Measurements from ENCODE around the gene SELENOS.

The SELENOS gene

DNA sequence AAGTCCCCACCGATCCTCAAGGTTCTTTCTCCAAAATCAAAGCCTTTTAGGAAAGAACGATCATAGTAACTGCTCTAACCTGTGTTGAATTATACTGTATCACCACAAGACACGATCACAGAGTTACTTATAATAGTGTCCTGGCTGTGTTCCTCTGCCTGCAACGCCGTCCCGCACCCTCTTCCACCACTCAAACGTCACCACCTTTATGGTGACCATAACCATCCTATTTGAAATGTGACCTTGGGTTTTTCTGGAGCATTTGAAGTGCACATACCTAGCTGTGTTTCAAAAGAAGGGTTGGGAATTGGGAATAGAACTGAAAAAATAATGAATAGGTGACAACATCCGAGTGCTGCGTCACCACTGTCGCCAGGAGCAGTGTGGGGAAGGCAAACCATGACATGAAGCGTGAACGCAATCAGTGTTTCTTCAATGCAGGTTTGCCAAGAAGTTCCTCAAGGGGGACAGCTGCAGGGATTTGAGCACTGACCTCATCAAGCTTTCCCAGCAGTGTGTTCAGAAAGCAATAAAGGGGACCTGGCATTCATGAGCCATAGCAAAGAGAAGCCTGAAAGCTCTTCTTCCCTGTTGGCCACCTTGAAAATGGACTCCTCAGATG is 769 bp upstream of the SELENOS start:
- DNase-seq (ENCODE audit: insufficient read length, low spot score) (no peak), FAIRE-seq (no peak)
- TF ChIP-seq POLR2A (IDR thresholded peaks at IDR 0.05; ENCODE audit: low read depth, low read length) = no peak

- no peak for DNase-seq (ENCODE audit: insufficient read length, low spot score)
- FAIRE-seq = no peak
- TF ChIP-seq POLR2A (IDR thresholded peaks at IDR 0.05; ENCODE audit: low read depth, low read length) = no peak
Measured at GRCh38 chr15:101276501-101277037, 716 bp downstream of the SELENOS start.

DNA sequence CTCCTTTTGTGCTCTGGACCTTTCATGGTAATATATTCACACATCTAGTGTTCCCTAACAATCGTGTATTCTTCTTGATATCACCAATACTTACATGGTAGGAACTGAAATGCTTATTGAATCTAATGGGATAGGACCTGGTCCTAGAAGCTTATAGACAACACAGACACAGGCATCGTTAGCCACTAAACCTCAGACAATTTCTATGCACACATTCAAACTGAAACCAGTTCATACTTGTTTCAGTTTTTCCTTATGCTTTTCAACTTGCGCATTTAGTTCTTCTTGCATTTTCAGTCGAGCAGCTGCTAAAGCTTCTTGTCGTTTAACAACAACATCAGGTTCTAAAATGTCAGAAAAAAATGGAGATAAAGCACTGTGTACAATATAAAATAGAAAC is 2.3 kb downstream of the SELENOS start:
- FAIRE-seq = no peak
- no peak for TF ChIP-seq POLR2A (IDR thresholded peaks at IDR 0.05; ENCODE audit: low read depth, low read length)

DNA sequence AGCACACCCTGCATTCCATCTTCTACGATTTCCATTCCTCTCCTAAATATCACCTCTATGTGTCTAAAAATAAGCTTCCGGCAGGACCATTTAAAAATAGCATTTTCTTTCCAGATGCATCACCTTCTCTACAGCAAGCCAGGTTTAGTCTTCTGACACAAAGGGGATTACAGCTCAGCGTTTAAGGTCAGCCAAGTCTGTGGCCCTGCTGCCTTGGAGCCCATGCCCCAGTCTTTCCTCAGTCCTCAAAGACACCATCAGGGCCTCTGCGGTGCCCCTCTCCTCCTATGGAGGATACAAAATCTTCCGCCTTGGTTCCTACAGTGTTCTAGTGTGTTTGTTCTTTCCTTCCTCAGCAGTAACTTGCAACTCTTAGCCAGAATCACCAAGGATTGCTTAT is 3.8 kb downstream of the SELENOS start:
- DNase-seq (ENCODE audit: insufficient read length, low spot score) (no peak), FAIRE-seq (no peak)
- no peak for TF ChIP-seq POLR2A (IDR thresholded peaks at IDR 0.05; ENCODE audit: low read depth, low read length)

More for the DNA sequence above, 2.3 kb downstream of the SELENOS start:
- no peak for DNase-seq (ENCODE audit: insufficient read length, low spot score)

DNA sequence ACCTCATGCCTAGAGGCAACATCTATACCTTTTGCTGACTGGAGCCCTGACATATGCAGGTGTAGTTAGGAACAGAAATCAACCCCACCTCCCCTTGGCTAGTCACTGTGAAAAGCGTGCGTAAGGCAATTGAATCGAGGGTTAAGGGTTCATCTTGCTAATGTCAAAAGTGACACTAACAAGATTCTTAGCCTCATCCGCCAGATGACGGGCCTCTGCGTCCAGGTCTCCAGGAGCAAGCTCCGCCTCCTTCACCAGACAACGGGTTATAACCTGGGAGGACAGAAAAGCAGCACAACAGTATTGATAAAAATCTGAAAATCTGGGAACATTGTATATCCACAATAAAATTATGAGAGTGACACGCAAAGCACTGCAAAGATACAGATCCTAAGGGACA is 4.7 kb downstream of the SELENOS start:
- no peak for TF ChIP-seq POLR2A (IDR thresholded peaks at IDR 0.05; ENCODE audit: low read depth, low read length)
- DNase-seq (ENCODE audit: insufficient read length, low spot score) (no peak), FAIRE-seq (no peak)

DNA sequence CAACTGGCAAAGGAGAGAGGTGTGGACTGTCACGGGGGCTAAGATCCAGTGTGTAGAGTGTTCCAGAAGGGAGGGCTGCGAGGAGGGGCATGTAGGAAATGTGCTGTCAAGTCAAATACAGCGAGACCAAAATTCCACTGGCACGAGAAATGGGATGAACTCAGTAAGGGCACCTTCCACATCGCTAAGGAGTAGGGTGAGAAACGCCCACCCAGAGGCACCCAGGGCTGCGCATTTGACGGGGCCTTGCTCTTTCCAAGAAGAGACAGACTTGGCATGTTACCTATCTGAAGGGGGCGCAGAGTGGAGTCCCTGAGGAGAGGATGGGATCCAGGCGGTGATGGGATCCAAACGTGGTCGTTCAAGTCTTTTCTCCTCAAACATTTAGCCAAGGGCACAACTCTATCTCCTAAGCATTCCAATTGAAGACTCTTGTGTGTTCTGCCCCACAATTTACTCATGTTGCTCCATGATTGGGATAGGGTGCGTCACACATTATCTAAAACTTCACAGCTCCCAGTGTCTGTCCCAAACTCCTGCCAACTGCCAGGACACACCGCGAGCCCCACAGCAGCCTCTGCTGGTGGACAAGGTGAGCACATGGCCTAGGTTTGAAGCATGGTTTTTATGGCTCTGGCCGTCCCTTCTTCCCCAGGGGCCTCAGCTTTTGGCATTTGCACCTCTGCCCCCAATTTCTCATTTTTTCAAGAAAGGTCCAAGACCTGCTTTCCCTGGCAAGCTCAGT is 7.6 kb downstream of the SELENOS start:
- FAIRE-seq = no peak
- TF ChIP-seq POLR2A (IDR thresholded peaks at IDR 0.05; ENCODE audit: low read depth, low read length) = no peak
- no peak for DNase-seq (ENCODE audit: insufficient read length, low spot score)

DNA sequence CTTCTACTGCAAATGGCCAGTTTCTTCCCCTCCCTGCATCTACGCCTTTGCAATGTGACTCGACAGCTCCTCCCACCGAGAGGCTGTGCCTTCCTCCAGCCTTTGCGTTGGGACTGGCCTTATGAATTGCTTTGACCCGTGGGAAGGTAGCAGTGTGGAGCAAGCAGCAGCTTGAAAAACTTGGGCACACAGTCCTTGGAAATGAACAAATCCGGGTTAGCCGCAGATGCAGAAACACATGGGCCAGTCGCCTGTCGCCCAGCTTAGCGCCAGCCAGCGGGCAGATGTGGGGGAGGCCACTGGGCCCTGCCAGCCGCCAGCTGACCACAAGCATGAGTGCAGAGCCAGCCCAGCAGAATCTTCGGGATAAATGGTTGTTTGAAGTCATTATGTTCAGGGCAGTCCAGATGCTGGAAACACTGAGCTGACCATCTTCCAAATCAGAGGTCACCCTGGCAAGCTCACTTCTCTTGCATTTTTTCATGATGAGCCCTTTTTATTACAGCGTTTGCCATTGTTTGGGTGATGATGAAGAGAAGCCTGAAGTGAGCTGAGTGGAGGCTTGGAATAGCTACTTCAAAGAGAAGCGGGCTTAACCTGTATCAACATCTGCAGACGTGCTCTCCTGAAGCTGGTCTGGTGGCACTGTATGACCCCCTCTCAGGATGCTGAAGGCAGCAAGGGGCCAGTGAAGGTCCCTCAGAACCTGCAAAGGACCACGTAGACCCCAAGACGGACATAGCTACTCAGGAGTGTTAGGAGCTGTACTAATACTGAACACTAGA is 9.8 kb downstream of the SELENOS start:
- DNase-seq (ENCODE audit: insufficient read length, low spot score) (peak; percentile 40), FAIRE-seq (no peak)
- TF ChIP-seq POLR2A (IDR thresholded peaks at IDR 0.05; ENCODE audit: low read depth, low read length) = peak; percentile 35; the same call in 1 of the 2 replicates

GRCh38 chr15:101266787-101267186 is 10.5 kb downstream of the SELENOS start:
- DNase-seq (ENCODE audit: insufficient read length, low spot score) = no peak
- no peak for FAIRE-seq
- TF ChIP-seq POLR2A (IDR thresholded peaks at IDR 0.05; ENCODE audit: low read depth, low read length) = no peak

DNA sequence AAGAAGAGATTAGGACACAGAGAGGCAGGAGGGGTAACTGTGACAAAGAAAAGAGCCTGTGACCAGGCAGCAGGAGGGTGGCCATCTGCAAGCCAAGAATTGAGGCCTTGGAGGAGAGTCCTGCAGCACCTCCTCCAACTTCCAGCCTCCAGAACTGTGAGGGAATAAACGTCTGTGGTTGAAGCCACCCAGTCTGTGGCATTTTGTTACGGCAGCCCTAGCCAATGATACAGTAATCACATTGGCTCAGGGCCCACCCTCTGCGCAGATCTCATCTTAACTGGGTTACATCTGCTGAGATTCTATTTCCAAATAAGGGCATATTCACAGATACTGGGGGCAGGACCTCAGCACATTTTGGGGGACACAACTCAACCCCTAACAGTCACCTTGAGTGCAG is 11.3 kb downstream of the SELENOS start:
- no peak for TF ChIP-seq POLR2A (IDR thresholded peaks at IDR 0.05; ENCODE audit: low read depth, low read length)
- FAIRE-seq (no peak), DNase-seq (ENCODE audit: insufficient read length, low spot score) (no peak)

- DNase-seq (ENCODE audit: insufficient read length, low spot score) (no peak), FAIRE-seq (no peak)
- TF ChIP-seq POLR2A (IDR thresholded peaks at IDR 0.05; ENCODE audit: low read depth, low read length) = no peak
Measured at GRCh38 chr15:101264911-101265641, 12.2 kb downstream of the SELENOS start.

- no peak for TF ChIP-seq POLR2A (IDR thresholded peaks at IDR 0.05; ENCODE audit: low read depth, low read length)
- no peak for DNase-seq (ENCODE audit: insufficient read length, low spot score)
- FAIRE-seq = no peak
Measured at GRCh38 chr15:101264011-101264410, 13.3 kb downstream of the SELENOS start.

- TF ChIP-seq POLR2A (IDR thresholded peaks at IDR 0.05; ENCODE audit: low read depth, low read length) = no peak
- DNase-seq (ENCODE audit: insufficient read length, low spot score) = no peak
- no peak for FAIRE-seq
Measured at GRCh38 chr15:101262551-101262950, 14.7 kb downstream of the SELENOS start.

DNA sequence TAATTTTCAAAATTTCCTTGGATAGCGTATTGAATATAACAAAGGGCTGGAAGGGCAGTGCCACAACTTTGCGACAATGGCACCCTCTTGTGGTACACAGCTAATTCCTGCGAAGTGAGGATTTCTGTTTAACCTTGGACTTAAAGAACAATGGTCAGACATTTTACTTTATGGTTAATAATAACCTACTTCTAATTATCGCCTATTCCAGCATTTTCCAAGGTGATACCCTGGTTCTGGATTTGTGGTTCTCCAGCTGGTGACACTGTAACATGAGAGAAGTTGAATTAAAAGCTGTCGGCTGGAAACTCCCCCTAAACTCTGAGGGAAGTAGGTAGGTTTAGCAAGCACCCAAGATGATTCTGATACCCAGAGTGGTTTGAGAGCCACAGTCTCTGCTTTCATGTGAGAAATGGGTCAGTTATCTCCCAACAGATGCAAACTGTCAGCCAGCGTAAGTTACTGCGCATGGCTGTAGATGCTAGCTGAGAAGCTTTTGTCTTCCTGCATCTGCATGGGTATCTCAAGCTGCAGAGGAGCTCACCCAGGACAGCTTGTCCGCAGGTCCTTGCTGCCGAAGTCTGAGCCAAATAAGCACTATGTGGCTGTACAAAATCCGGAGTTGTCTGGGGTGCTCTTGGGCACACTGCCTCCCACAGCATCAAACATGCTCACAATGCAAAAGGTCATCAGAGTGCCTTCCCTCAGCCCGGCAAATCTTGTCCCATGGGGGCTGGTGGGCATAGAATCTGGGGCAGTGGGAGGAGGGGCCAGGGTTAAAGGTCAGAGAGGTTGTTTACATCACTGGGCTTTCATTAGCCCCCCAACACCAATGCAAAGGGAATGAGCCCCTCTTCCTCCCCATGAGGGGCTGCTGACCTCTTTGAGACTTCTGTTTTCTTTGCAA is 18.8 kb downstream of the SELENOS start:
- TF ChIP-seq POLR2A (IDR thresholded peaks at IDR 0.05; ENCODE audit: low read depth, low read length) = no peak
- FAIRE-seq = no peak
- DNase-seq (ENCODE audit: insufficient read length, low spot score) = no peak

Data from H54 (cell line).